Neutrophil (primary cell): Measurements from ENCODE around the gene CCDC198.

Experiments
- H3K27ac ChIP-seq: fragments of 200-600 bp; sonication (generic); 2 replicates; pipeline ENCODE4 v1.5.1; 2016; ENCODE audit warnings: mild to moderate bottlenecking, moderate library complexity
- H3K27me3 ChIP-seq: fragments of 200-600 bp; sonication (generic); 2 replicates; pipeline ENCODE4 v1.6.0; 2016; ENCODE audit warnings: mild to moderate bottlenecking
- H3K36me3 ChIP-seq: fragments of 200-600 bp; sonication (generic); 2 replicates; pipeline ENCODE4 v1.5.1; 2017
- H3K4me1 ChIP-seq, 2 experiments: fragments of 200-600 bp in 1 of 2; sonication (generic) in 1 of 2; 1 replicate in 1 of 2; 2 replicates in 1 of 2; pipeline versions ENCODE4 v1.5.1 to v1.6.1; 2013 to 2016; ENCODE audit warnings: low read depth in 1 of 2, low read length in 1 of 2, mild to moderate bottlenecking in 1 of 2, moderate library complexity in 1 of 2; ENCODE audit not compliant: control insufficient read depth in 1 of 2, insufficient read depth in 1 of 2
- H3K4me3 ChIP-seq, 2 experiments: fragments of 200-600 bp in 1 of 2; sonication (generic) in 1 of 2; 1 replicate in 1 of 2; 2 replicates in 1 of 2; pipeline ENCODE4 v1.5.1; 2013 to 2016; ENCODE audit warnings: low read depth in 1 of 2, low read length in 1 of 2, mild to moderate bottlenecking in 1 of 2, moderate library complexity in 1 of 2
- H3K9me3 ChIP-seq: fragments of 200-600 bp; sonication (generic); 2 replicates; pipeline ENCODE4 v1.5.1; 2016
- CTCF ChIP-seq: fragments of 200-600 bp; sonication (generic); IDR thresholded peaks from 2 replicates; pipeline ENCODE4 v1.5.1; 2016; ENCODE audit warnings: antibody characterized with exemption

CCDC198 gene

GRCh38 chr14:57485635-57486034 is 8.0 kb downstream of the CCDC198 start:
- no peak for TF ChIP-seq CTCF
- no peaks in the 10 kb centered on the region for H3K4me1 ChIP-seq
- H3K36me3 ChIP-seq = no peaks in the 10 kb centered on the region
- no peaks in the 10 kb centered on the region for H3K9me3 ChIP-seq
- no peaks in the 10 kb centered on the region for H3K27me3 ChIP-seq
- no peak overlapping the region for H3K4me3 ChIP-seq
- no peak overlapping the region for H3K27ac ChIP-seq

- no peak for TF ChIP-seq CTCF
- Histone ChIP-seq H3K27me3 (no peaks in the 10 kb centered on the region), H3K36me3 (no peaks in the 10 kb centered on the region), H3K4me3 (no peak overlapping the region), H3K4me1 (no peaks in the 10 kb centered on the region), H3K9me3 (no peaks in the 10 kb centered on the region), H3K27ac (no peak overlapping the region)
These were observed 11.5 kb downstream of the CCDC198 start for GRCh38 chr14:57482120-57482519.

DNA sequence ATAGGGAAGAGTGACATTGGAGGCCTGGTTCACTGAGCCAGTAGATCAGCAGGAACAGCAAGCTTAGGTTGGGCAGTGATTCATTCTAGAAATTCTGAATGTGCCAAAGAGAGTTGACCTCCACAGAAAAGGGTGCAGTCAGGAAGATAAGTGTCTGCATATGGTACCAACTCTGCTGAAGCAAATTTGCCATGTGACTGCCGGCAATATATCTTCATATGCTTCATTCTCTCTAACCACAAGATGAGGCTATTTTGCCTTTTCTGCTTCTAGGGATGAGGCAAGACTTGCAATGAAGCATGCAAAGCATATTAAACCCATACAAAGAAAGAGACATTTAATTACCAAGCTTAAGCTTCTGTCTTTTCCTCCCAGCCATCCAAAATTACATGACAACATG is 13.6 kb downstream of the CCDC198 start:
- Histone ChIP-seq H3K27ac (no peak overlapping the region), H3K36me3 (no peaks in the 10 kb centered on the region), H3K4me3 (no peak overlapping the region), H3K4me1 (no peaks in the 10 kb centered on the region), H3K9me3 (no peaks in the 10 kb centered on the region), H3K27me3 (no peaks in the 10 kb centered on the region)
- no peak for TF ChIP-seq CTCF

DNA sequence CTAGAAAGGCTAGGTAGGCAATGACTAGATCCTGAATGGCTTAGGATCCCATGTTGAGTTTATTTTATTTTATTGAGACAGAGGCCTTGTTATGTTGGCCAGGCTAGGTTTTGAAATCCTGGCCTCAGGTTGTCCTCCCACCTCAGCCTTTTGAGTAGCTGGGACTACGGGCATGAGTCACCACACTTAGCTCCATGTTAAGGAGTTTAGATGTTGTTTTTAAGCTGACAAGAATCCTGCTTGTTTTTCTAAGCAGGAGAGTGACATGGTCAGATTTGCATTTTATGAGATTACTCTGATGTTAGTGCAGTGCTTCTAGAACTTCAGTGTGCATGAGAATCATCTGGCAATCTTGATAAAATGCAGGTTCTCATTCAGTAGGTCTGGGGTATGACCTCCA is 14.5 kb downstream of the CCDC198 start:
- H3K27me3 ChIP-seq = no peaks in the 10 kb centered on the region
- H3K27ac ChIP-seq = no peak overlapping the region
- H3K9me3 ChIP-seq = no peaks in the 10 kb centered on the region
- H3K4me3 ChIP-seq = no peak overlapping the region
- H3K4me1 ChIP-seq = no peaks in the 10 kb centered on the region
- TF ChIP-seq CTCF = no peak
- H3K36me3 ChIP-seq = no peaks in the 10 kb centered on the region

DNA sequence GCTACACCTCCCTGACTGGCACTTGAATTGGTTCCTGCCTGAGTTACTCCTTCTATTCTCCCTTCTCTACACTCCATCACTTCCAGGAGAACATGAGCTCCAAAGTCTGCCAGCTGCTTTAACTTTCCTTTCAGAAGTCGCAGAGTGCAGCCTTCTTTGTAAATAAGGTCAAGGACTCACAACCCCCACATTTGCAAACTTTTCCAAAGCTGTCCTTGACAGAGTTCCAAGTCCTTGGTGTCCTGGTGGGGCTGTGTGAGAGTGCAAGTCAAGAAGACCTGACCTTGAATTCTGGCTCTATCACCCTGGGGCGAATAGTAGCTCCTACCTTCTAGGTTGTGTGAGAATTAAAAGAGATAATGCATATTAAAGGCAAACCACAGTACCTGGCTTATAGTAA is 15.6 kb downstream of the CCDC198 start:
- H3K27me3 ChIP-seq = no peaks in the 10 kb centered on the region
- no peaks in the 10 kb centered on the region for H3K4me1 ChIP-seq
- H3K9me3 ChIP-seq = no peaks in the 10 kb centered on the region
- no peaks in the 10 kb centered on the region for H3K36me3 ChIP-seq
- no peak overlapping the region for H3K27ac ChIP-seq
- TF ChIP-seq CTCF = no peak
- no peak overlapping the region for H3K4me3 ChIP-seq

DNA sequence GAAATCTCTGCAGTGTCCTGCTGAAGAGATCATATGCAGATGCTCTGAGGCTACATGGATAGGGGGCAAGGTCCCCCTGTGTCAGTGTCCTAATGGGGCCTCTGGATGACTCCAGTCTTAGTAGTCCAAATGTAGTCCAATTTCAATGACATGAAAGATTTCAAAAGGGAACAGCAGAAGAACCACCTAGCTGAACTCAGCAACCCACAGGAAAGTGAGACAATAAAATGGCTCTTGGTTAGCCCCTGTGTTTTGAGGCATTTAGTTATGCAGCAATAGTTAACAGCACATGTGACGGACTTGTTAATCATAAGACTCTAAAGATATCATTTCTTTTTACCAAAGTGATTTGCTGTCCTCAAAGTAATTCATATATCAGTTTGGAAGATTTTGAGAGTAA is 22.7 kb downstream of the CCDC198 start:
- H3K9me3 ChIP-seq = no peaks in the 10 kb centered on the region
- H3K4me3 ChIP-seq = no peak overlapping the region
- H3K27ac ChIP-seq = no peak overlapping the region
- H3K27me3 ChIP-seq = no peaks in the 10 kb centered on the region
- H3K4me1 ChIP-seq = no peaks in the 10 kb centered on the region
- TF ChIP-seq CTCF = no peak
- H3K36me3 ChIP-seq = no peaks in the 10 kb centered on the region
